ENCODE data around the gene CLSTN3. TPM values are rescaled to one million over a fixed set of nuclear protein-coding genes. Genes with fewer than 3 reads are reported as not detected.
A peak's percentile ranks its signal among the peaks of the same experiment; 100 is the strongest.

CLSTN3 gene
- total RNA-seq, 1 experiment from 2014 or later = 34.6 TPM

DNA sequence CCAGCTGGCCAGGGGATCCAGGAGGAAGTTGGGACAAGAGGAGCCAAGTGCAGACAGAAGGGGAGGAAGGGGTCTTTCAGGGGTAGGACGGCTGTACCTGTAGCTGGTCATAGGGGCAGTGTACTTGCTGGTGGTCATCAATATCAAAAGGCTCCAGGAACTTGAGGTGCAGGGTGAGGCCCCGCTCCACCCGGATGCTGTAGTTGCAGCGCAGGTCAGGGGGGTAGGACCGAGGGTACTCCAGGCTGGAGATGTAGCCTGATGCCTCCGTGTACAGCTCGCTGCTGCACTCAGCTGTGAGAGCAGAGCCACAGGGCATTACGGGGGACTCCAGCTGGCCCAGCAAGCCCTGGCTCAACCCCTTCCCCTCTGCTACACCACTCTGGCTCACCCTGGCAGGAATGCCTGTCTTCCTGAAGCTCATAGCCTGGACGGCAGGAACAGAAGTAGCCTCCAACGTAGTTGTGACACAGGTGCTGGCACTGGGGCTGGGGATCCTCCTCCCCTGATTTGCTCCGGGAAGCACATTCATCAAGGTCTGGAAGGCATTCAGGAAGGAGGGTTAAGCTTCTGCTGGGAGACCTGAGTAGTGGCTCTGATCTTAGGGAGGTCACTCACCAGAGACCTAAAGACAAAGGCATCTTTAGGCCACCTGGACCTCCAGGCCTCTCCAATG, 40.8 kb upstream of the CLSTN3 start:
- Mint-ChIP-seq H3K27me3 (ENCODE audit: insufficient read depth, unreplicated experiment) (no peaks in the 10 kb centered on the region), H3K36me3 (ENCODE audit: insufficient read depth, unreplicated experiment) (peaks cover 30% of the 10 kb centered on the region), H3K4me3 (ENCODE audit: unreplicated experiment) (no peak overlapping the region), H3K4me1 (ENCODE audit: insufficient read depth, unreplicated experiment) (peaks cover 26% of the 10 kb centered on the region), H3K9me3 (ENCODE audit: unreplicated experiment) (no peaks in the 10 kb centered on the region), H3K27ac (ENCODE audit: low read depth, unreplicated experiment) (no peak overlapping the region)
- CTCF ChIA-PET = interaction anchor here (0.6 to 10.6 kb wide), 9 partner anchors 10 to 134 kb away, joined by 3 to 116 read pairs (median 5); partner anchors contain the start of genes C1RL and C1S
- DNase-seq (ENCODE audit: unreplicated experiment) = no peak
- BruUV-seq (replicated peaks) = no TSS peak
- TF ChIP-seq, protein P1, sequence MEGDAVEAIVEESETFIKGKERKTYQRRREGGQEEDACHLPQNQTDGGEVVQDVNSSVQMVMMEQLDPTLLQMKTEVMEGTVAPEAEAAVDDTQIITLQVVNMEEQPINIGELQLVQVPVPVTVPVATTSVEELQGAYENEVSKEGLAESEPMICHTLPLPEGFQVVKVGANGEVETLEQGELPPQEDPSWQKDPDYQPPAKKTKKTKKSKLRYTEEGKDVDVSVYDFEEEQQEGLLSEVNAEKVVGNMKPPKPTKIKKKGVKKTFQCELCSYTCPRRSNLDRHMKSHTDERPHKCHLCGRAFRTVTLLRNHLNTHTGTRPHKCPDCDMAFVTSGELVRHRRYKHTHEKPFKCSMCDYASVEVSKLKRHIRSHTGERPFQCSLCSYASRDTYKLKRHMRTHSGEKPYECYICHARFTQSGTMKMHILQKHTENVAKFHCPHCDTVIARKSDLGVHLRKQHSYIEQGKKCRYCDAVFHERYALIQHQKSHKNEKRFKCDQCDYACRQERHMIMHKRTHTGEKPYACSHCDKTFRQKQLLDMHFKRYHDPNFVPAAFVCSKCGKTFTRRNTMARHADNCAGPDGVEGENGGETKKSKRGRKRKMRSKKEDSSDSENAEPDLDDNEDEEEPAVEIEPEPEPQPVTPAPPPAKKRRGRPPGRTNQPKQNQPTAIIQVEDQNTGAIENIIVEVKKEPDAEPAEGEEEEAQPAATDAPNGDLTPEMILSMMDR (IDR thresholded peaks at IDR 0.05; ENCODE audit: unreplicated experiment) = no peak
- intact Hi-C loops (cut with micrococcal nuclease) = no loop called here
- POLR2A ChIA-PET = interaction anchor here (0.9 to 9.4 kb wide), 6 partner anchors 10 to 144 kb away, joined by 3 to 96 read pairs (median 12); partner anchors contain the start of genes C1RL and C1S

DNA sequence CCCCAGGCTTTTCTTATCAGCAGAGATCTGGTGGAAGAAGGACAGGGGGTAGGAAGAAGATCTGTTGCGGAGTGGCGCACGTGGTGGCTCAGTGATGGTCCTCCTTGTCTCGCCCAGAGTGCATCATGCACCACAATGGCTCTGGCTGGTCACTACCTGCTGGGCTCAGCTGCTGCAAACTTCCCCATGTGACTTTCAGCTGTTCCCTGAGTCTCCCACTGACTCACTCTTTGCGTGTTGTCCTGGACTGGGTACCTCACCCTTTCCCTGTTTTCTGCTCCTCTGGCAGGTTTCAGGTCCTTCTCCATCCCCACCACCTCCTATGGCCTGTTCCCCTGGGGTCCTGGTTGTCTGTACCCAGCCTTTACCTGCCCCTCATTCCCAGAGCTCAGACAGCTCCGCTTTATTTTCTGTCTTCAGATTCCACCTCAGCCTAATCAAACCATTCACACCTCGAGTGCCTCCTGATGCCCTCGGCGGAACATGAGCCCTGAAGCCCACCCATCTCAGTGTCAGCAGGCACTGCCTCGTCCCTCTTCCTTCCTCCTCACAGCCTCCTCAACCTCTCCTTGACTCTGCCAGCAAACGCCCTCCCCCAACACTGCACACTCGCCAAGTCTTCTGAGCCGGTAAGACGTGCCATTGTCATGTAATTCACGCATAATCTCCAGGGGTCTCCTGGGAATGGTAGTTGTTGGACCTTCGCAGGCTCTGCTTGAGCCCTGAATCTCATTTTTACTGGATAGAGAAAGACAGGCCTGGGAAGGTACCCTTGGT, 39.8 kb upstream of the CLSTN3 start:
- peak overlapping the region; percentile 4 for H3K27ac Mint-ChIP-seq (ENCODE audit: low read depth, unreplicated experiment)
- no peaks in the 10 kb centered on the region for H3K9me3 Mint-ChIP-seq (ENCODE audit: unreplicated experiment)
- peaks cover 37% of the 10 kb centered on the region for H3K36me3 Mint-ChIP-seq (ENCODE audit: insufficient read depth, unreplicated experiment)
- TF ChIP-seq, protein P1 (IDR thresholded peaks at IDR 0.05; ENCODE audit: unreplicated experiment) = no peak
- CTCF ChIA-PET = interaction anchor here (0.6 to 10.6 kb wide), 11 partner anchors 9 to 132 kb away, joined by 3 to 116 read pairs (median 6); partner anchors contain the start of genes C1RL and C1S
- peak overlapping the region; percentile 79 for H3K4me3 Mint-ChIP-seq (ENCODE audit: unreplicated experiment)
- POLR2A ChIA-PET = interaction anchor here (0.9 to 9.4 kb wide), 6 partner anchors 11 to 153 kb away, joined by 3 to 96 read pairs (median 8); partner anchors contain the start of genes C1RL and C1S
- peaks cover 26% of the 10 kb centered on the region for H3K4me1 Mint-ChIP-seq (ENCODE audit: insufficient read depth, unreplicated experiment)
- BruUV-seq (replicated peaks) = no TSS peak
- no peak for DNase-seq (ENCODE audit: unreplicated experiment)
- no peaks in the 10 kb centered on the region for H3K27me3 Mint-ChIP-seq (ENCODE audit: insufficient read depth, unreplicated experiment)
- intact Hi-C loops (cut with micrococcal nuclease) = loop anchor here (5.0 kb wide), 1 partner anchor 118 kb away; the partner anchor contains the start of genes EMG1 and PHB2

DNA sequence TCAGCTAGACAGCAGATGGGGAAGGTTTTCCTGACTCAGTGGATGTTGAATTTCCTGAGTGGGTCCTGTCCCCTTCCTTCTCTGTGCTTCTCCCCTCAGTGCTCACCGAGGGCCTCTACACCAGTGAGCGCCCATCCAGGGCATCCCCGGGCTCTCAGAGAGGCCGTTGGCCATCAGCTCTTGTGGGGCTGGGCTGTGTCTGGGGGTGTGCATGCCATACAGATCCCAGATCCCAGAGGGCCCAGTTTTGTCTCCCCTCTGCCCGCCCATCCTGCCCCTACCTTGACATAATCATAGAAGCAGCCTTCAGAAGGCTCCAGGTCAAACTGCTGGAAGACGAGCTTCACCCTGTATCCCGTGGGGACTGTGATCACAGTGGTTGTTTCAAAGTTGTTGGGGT, 39.0 kb upstream of the CLSTN3 start:
- DNase-seq (ENCODE audit: unreplicated experiment) = no peak
- Mint-ChIP-seq H3K36me3 (ENCODE audit: insufficient read depth, unreplicated experiment) (peaks cover 37% of the 10 kb centered on the region), H3K27me3 (ENCODE audit: insufficient read depth, unreplicated experiment) (no peaks in the 10 kb centered on the region), H3K9me3 (ENCODE audit: unreplicated experiment) (no peaks in the 10 kb centered on the region), H3K27ac (ENCODE audit: low read depth, unreplicated experiment) (peak overlapping the region; percentile 93), H3K4me3 (ENCODE audit: unreplicated experiment) (peak overlapping the region; percentile 79), H3K4me1 (ENCODE audit: insufficient read depth, unreplicated experiment) (peaks cover 26% of the 10 kb centered on the region)
- TF ChIP-seq, protein P1 (IDR thresholded peaks at IDR 0.05; ENCODE audit: unreplicated experiment) = no peak
- intact Hi-C loops (cut with micrococcal nuclease) = loop anchor here (5.0 kb wide), 1 partner anchor 119 kb away; the partner anchor contains the start of genes EMG1 and PHB2
- ChIA-PET CTCF (interaction anchor here (0.6 to 10.6 kb wide), 12 partner anchors 10 to 146 kb away, joined by 3 to 116 read pairs (median 6); partner anchors contain the start of genes C1RL and C1S), POLR2A (interaction anchor here (0.6 to 9.4 kb wide), 9 partner anchors 12 to 277 kb away, joined by 3 to 96 read pairs (median 6); partner anchors contain the start of genes C1RL, C1S and LPCAT3)
- no TSS peak for BruUV-seq (replicated peaks)

Measured in MCF 10A (cell line).